OCI-LY7 (cell line): ENCODE data around the gene ELSPBP1. TPM values are rescaled to one million over a fixed set of nuclear protein-coding genes. Genes with fewer than 3 reads are reported as not detected.
"Not testable (repeated sequence)": the region's sequence is repeated elsewhere in the genome, so short reads cannot be mapped to it uniquely, and the experiment has no call there.

Experiments used
- Bru-seq: library from RNA; stranded (reverse); fragments of 400-500 nt; gene quantifications from one replicate; lab custom pipeline; 2021; lab: Mats Ljungman, UMichigan
- BruChase-seq, 2 experiments: library from RNA; stranded (reverse); fragments of 400-500 nt; gene quantifications; one replicate each; lab custom pipeline; 2021; lab: Mats Ljungman, UMichigan
- BruUV-seq: library from RNA; stranded (reverse); fragments of 400-500 nt; replicated peaks from 2 replicates; lab custom pipeline; 2021; lab: Mats Ljungman, UMichigan
- CTCF ChIA-PET: fragments of 300-600 bp; sonication (Branson Sonifier 250); formaldehyde crosslinking; loops from one replicate; lab custom pipeline; 2022; ENCODE audit warnings: antibody characterized with exemption; ENCODE audit not compliant: unreplicated experiment; lab: Charles Lee
- POLR2A ChIA-PET: fragments of 300-600 bp; sonication (Branson Sonifier 250); formaldehyde crosslinking; loops from one replicate; lab custom pipeline; 2022; ENCODE audit warnings: antibody characterized with exemption; lab: Charles Lee
- DNase-seq: peaks from one replicate; pipeline ENCODE4 v3.0.0-alpha.2; 2015; ENCODE audit warnings: low spot score
- H2AFZ ChIP-seq: fragments of 200-600 bp; sonication (generic), shearing (Covaris generic); 2 replicates; pipeline ENCODE4 v1.6.1; 2014; ENCODE audit warnings: mild to moderate bottlenecking, antibody characterized with exemption, low read length, moderate library complexity
- H3K27ac ChIP-seq: fragments of 200-600 bp; sonication (generic); 2 replicates; pipeline ENCODE4 v1.5.1; 2014; ENCODE audit warnings: mixed run types, low read depth, mild to moderate bottlenecking, moderate library complexity, low read length, inconsistent platforms; ENCODE audit not compliant: poor library complexity, severe bottlenecking
- H3K36me3 ChIP-seq: fragments of 200-600 bp; sonication (generic); 2 replicates; pipeline ENCODE4 v1.6.1; 2014; ENCODE audit warnings: mild to moderate bottlenecking, antibody characterized with exemption, low read length, moderate library complexity, mixed read lengths; ENCODE audit not compliant: insufficient read depth
- H3K4me1 ChIP-seq: fragments of 200-600 bp; sonication (generic); 2 replicates; pipeline ENCODE4 v1.5.1; 2014; ENCODE audit warnings: mild to moderate bottlenecking, low read length; ENCODE audit not compliant: insufficient read depth, poor library complexity, severe bottlenecking
- H3K4me2 ChIP-seq: fragments of 200-600 bp; sonication (generic); 2 replicates; pipeline ENCODE4 v1.6.1; 2014; ENCODE audit warnings: mild to moderate bottlenecking, low read length
- H3K4me3 ChIP-seq: fragments of 200-600 bp; sonication (generic); 2 replicates; pipeline ENCODE4 v1.5.1; 2014; ENCODE audit warnings: mild to moderate bottlenecking, low read depth, low read length; ENCODE audit not compliant: poor library complexity, severe bottlenecking
- H3K79me2 ChIP-seq: fragments of 200-600 bp; sonication (generic); 2 replicates; pipeline ENCODE4 v1.6.1; 2016; ENCODE audit warnings: low read depth, mild to moderate bottlenecking, low read length, moderate library complexity, mixed read lengths; ENCODE audit not compliant: insufficient read depth
- H3K9me2 ChIP-seq: fragments of 200-600 bp; sonication (generic); 2 replicates; pipeline ENCODE4 v1.6.1; 2016; ENCODE audit warnings: mild to moderate bottlenecking, low read length, mixed read lengths; ENCODE audit not compliant: insufficient read depth
- H3K9me3 ChIP-seq: fragments of 200-600 bp; sonication (generic); 2 replicates; pipeline ENCODE4 v1.6.1; 2014; ENCODE audit warnings: mild to moderate bottlenecking, mixed run types, low read length, mixed read lengths
- H4K20me1 ChIP-seq: fragments of 200-600 bp; sonication (generic); 2 replicates; pipeline ENCODE4 v1.6.1; 2014; ENCODE audit warnings: mild to moderate bottlenecking, antibody characterized with exemption, low read length, moderate library complexity, mixed read lengths; ENCODE audit not compliant: insufficient read depth
- EZH2phosphoT487 ChIP-seq: fragments of 200-600 bp; sonication (generic); IDR thresholded peaks from 2 replicates; pipeline ENCODE4 v1.6.1; 2018; ENCODE audit warnings: low read depth, borderline replicate concordance, mild to moderate bottlenecking, mixed run types, antibody characterized with exemption, low read length, moderate library complexity, mixed read lengths
- intact Hi-C: fragments of 100-400 bp; cut with micrococcal nuclease; formaldehyde crosslinking; loops from one replicate; pipeline ENCODE4 v1.10.0; 2022; ENCODE audit not compliant: unreplicated experiment
- long read RNA-seq: library from polyadenylated mRNA; stranded (forward); transcript quantifications from one replicate; pipeline ENCODE4 v2.0.0, GENCODE V29; 2022
- total RNA-seq, 2 experiments: library from RNA; depleted of rRNA in 1 of 2; stranded (reverse); fragments of >200 nt in 1 of 2; shearing (Covaris generic) in 1 of 2; gene quantifications; 2 replicates each; pipeline ENCODE4 v1.2.3, GENCODE V29; 2014 to 2022
- TF ChIP-seq, protein P1 (sequence below): fragments of 200-600 bp; sonication (generic); conservative IDR thresholded peaks from 2 replicates; pipeline ENCODE4 v1.5.1; 2014; ENCODE audit warnings: mild to moderate bottlenecking, antibody characterized with exemption, low read length, moderate library complexity, mixed read lengths

The ELSPBP1 gene
- not detected in 2 replicates for total RNA-seq (2014; rRNA removed; shearing (Covaris generic))
- total RNA-seq (2022) = not detected in 2 replicates
- Bru-seq, nascent RNA = not detected
- not detected for BruChase-seq, experiment 1, labeled RNA remaining after a 6-hour chase
- not detected for BruChase-seq, experiment 2, labeled RNA remaining after a 2-hour chase
- long read RNA-seq = 0 reads

DNA sequence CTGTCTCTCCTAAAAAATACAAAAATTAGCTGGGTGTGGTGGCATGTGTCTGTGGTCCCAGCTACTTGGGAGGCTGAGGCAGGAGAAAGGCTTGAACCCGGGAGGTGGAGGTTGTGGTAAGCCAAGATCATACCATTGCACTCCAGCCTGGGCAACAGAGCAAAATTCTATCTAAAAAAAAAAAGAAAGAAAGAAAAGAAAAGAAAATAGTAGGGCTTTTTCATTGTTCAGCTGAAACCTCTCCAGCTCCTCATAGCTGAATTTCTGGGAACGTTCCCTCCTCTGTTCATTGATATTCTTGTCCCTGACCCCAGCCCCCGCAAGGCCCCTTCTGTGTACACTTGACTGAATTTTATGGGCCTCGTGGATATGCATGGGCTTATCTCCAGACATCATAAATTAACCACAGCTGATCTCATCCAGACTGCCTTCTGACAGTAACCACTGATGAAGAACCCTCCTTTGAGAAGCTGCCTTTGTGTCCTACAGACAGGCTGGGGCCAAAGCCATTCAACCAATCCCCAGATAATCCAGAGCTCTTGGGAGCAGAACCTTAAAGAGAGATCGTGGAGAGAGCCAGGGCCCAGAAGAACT is at the start of gene ELSPBP1:
ELSPBP1 (plus strand) TSS at position 424 of the 594 bp plus-strand sequence. CDS start 14,036 bp downstream, outside the sequence.
- Histone ChIP-seq H3K4me1 (no peaks in the 10 kb centered on the region), H3K9me2 (no peaks in the 10 kb centered on the region), H3K4me2 (no peak within 1 kb of the TSS), H3K9me3 (no peaks in the 10 kb centered on the region), H3K36me3 (no peaks in the 10 kb centered on the region), H2AFZ (no peak within 1 kb of the TSS), H3K27ac (no peak within 1 kb of the TSS), H3K4me3 (no peak within 1 kb of the TSS), H3K79me2 (no peaks in the 10 kb centered on the region), H4K20me1 (no peaks in the 10 kb centered on the region)
- DNase-seq = no peak
- no TSS peak for BruUV-seq
- CTCF ChIA-PET = no interaction called here
- TF ChIP-seq, protein P1, sequence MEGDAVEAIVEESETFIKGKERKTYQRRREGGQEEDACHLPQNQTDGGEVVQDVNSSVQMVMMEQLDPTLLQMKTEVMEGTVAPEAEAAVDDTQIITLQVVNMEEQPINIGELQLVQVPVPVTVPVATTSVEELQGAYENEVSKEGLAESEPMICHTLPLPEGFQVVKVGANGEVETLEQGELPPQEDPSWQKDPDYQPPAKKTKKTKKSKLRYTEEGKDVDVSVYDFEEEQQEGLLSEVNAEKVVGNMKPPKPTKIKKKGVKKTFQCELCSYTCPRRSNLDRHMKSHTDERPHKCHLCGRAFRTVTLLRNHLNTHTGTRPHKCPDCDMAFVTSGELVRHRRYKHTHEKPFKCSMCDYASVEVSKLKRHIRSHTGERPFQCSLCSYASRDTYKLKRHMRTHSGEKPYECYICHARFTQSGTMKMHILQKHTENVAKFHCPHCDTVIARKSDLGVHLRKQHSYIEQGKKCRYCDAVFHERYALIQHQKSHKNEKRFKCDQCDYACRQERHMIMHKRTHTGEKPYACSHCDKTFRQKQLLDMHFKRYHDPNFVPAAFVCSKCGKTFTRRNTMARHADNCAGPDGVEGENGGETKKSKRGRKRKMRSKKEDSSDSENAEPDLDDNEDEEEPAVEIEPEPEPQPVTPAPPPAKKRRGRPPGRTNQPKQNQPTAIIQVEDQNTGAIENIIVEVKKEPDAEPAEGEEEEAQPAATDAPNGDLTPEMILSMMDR = no peak
- no peak for TF ChIP-seq EZH2phosphoT487
- POLR2A ChIA-PET = no interaction called here
- intact Hi-C loops = no loop called here

DNA sequence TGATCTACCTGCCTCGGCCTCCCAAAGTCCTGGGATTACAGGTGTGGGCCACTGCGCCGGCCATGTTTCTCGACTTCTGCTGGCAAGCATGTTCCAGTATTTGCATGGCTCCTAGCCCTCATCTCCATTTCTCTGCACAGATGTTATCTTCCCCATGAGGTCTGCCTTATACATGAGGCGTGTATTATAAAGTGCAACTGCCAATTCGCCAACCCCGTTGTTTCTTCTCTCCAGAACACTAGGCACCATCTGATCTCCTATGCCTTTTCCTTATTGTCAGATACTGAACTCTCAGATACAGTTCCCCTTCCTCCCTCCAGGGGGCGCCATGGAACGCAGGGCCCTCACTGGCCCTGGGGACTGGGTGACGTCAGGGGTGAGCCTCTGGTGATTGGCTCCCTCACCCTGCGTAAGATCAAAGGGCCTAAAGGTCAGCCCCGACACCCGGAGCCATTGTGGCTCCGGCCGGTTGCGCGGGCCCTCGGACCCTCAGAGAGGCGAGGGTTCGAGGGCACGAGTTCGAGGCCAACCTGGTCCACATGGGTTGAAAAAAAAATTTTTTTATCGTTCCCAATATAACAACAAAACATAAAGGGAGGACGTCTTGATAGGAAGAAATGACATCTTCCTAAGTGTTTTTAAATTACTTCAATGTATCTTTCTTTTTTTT is 44.4 kb upstream of the ELSPBP1 start:
- H3K79me2 ChIP-seq, DNase-seq, CTCF ChIA-PET, H3K4me2 ChIP-seq, H3K9me2 ChIP-seq, H3K9me3 ChIP-seq, H3K4me3 ChIP-seq, H3K27ac ChIP-seq, intact Hi-C loops, POLR2A ChIA-PET, H4K20me1 ChIP-seq, H3K36me3 ChIP-seq, H3K4me1 ChIP-seq, H2AFZ ChIP-seq, BruUV-seq: not testable (repeated sequence)
- TF ChIP-seq, protein P1 = peak; percentile 59

DNA sequence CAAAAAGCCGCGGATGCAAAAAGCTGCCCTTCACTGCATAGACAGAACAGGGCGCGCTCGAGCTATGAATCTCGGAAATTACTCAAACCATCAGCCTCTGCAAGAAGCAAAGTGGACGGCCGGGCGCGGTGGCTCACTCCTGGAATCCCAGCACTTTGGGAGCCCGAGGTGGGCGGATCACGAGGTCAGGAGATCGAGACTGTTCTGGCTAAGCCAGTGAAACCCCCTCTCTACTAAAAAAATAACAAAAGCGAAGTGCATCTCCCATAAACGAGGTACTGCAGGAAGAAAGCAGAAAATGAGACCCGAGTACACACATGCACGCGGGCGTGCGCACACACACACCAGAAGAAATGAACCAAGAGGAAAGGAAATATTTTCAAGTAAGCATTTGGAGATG is 42.3 kb upstream of the ELSPBP1 start:
- H2AFZ ChIP-seq, H3K9me2 ChIP-seq, H3K4me2 ChIP-seq, H4K20me1 ChIP-seq, H3K4me3 ChIP-seq, CTCF ChIA-PET, H3K4me1 ChIP-seq, H3K9me3 ChIP-seq, H3K36me3 ChIP-seq, H3K79me2 ChIP-seq, DNase-seq, H3K27ac ChIP-seq, BruUV-seq, POLR2A ChIA-PET, intact Hi-C loops: not testable (repeated sequence)

DNA sequence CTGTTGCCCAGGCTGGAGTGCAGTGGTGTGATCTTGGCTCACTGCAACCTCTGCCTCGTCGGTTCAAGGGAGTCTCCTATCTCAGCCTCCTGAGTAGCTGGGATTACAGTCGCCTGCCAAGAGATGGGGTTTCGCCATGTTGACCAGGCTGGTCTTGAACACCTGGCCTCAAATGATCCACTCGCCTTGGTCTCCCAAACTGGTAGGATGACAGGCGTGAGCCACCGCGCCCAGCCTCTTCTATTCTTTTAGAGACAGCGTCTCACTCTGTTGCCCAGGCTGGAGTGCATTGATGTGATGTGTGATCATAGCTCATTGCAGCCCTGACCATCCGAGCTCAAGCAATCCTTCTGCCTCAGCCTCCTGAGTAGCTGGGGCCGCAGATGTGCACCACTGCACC is 38.5 kb upstream of the ELSPBP1 start:
- POLR2A ChIA-PET, H4K20me1 ChIP-seq, H3K9me3 ChIP-seq, H3K4me3 ChIP-seq, DNase-seq, H3K9me2 ChIP-seq, CTCF ChIA-PET, H3K79me2 ChIP-seq, BruUV-seq, H3K4me1 ChIP-seq, H2AFZ ChIP-seq, H3K4me2 ChIP-seq, H3K36me3 ChIP-seq, intact Hi-C loops, H3K27ac ChIP-seq: not testable (repeated sequence)
